ENCODE measurements around the gene VEZF1. TPM values are rescaled to one million over a fixed set of nuclear protein-coding genes. Genes with fewer than 3 reads are reported as not detected.
A peak's percentile ranks its signal among the peaks of the same experiment; 100 is the strongest.

Gene VEZF1
- total RNA-seq, 2 donors from 2014 or later = 65.9 to 77.1 TPM

DNA sequence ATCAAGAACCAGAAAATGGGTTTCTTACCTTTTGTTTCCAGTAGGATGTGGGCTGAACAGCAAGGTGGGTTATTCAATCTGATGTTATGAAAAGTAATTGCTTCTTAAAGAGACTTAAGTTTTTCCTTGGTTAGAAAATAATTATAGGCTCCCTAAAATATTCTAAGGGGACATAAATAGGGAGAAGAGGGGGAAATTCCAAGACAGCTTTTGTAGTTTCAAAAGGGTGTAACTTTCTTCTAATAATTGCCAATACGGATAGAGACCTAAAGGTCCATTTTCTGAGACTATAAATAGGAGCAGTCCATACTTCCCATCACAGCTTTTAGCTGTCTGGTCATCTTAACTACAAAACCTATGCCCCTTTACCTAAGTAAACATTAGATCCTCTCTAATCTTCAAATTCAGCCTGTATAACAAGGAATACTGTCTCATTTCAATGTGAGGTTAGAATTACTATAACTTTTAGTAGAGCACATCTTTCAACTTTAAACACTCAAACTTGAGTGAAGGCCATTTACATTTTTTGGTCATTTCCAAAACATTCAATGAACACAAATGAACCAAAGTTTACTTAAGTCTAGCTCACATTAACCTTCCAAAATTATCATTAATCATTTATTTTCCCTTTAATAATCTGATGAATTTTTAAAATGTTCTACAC is 13.5 kb upstream of the VEZF1 start:
- Histone ChIP-seq H3K4me3 (no peak overlapping the region), H3K27me3 (no peaks in the 10 kb centered on the region), H3K36me3 (peaks cover 61% of the 10 kb centered on the region), H3K9me3 (no peaks in the 10 kb centered on the region), H3K4me1 (peaks cover 0 to 36% of the 10 kb centered on the region in 2 donors), H3K27ac (no peak overlapping the region)
- DNase-seq (ENCODE audit: low spot score) = no peak
- TF ChIP-seq CTCF (IDR thresholded peaks at IDR 0.05) = no peak

DNA sequence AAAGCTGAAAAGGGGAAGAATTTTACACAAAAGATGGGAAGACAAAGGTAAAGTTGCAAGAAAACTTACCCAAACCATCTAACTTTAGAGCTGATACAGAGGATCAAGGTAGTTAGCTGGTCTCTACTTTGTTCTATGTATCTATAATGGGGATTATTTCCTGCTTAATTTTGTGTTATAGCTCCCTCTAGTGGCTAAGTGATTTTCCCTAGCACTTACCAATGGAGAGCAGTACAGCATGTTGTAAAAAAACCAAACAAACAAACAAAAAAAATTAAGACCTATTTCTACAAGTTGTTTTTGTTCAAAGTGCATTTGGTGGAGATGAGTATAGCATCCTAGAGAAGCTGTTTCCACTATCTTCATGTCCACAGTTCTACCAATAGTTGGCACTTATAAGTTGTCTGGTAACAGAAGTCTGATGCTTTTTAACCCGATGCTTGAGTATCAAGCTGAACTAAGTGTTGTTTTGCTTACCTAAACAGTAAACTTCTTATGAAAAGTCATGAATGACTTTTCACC is 11.5 kb upstream of the VEZF1 start:
- peaks cover 45% of the 10 kb centered on the region for H3K36me3 ChIP-seq
- H3K4me3 ChIP-seq = no peak overlapping the region
- peak overlapping the region in 1 of 2 donors; percentile 6 for H3K27ac ChIP-seq
- no peaks in the 10 kb centered on the region for H3K9me3 ChIP-seq
- no peaks in the 10 kb centered on the region for H3K27me3 ChIP-seq
- peaks cover 0 to 30% of the 10 kb centered on the region in 2 donors for H3K4me1 ChIP-seq
- peak; percentile 74 to 89 for TF ChIP-seq CTCF (IDR thresholded peaks at IDR 0.05)
- DNase-seq (ENCODE audit: low spot score) = no peak

DNA sequence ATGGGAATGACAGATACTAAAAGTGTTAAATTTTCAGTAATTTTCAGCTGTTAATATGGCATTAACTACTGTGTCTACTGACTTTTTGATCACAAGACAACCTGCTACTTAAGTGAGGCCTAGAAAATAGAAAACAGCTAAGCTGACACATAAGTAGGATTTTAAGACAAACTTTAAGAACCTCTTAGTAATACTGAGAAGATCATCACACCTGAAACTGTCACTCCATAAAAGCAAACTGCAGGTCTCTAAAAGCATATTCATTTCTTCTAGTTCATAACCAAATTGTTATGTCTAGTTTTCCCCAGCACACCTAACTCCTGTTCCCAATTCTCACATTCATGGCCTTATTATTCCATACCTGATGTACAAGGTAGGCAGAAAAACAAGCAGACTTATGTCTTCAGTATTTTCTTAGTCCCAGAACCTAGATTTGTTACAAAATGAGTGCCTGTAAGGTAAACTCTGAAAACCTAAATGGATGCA is 11.0 kb upstream of the VEZF1 start:
- no peak for DNase-seq (ENCODE audit: low spot score)
- peak overlapping the region in 1 of 2 donors; percentile 6 for H3K27ac ChIP-seq
- no peaks in the 10 kb centered on the region for H3K9me3 ChIP-seq
- no peak overlapping the region for H3K4me3 ChIP-seq
- TF ChIP-seq CTCF (IDR thresholded peaks at IDR 0.05) = no peak
- H3K27me3 ChIP-seq = no peaks in the 10 kb centered on the region
- peaks cover 0 to 27% of the 10 kb centered on the region in 2 donors for H3K4me1 ChIP-seq
- peaks cover 40% of the 10 kb centered on the region for H3K36me3 ChIP-seq

DNA sequence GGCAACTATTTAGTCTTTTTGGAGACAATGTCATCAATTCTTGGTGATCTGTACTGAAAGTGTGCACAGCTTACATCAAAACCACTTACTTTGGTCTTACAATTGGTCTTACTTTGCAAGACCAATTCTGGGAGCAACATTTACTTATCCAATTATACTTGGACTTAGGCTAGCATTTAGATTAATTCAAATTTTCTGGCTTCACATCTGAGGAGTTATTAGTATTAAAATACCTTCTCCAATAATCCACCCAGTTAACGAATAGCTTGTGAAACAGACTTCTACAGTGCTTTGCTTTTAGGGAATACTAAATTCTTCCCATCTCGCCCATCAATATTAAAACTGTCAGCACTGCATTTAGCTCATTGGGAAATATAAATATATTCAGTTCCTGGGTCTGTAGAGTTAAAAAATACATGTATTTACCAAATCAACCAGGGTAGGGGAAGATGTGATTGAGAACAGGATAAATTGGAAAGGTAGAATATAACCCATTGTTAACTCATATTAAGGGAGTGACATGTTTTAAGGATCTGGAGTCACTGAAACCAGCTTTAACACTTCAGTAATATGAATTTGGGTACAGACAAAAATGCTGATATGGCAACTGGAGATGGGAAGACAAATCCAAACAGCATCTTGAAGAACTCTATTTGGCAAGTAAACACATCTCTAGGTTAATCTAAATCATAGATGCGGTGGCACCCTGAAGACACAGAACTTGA is 9.2 kb upstream of the VEZF1 start:
- no peaks in the 10 kb centered on the region for H3K9me3 ChIP-seq
- no peaks in the 10 kb centered on the region for H3K27me3 ChIP-seq
- TF ChIP-seq CTCF (IDR thresholded peaks at IDR 0.05) = no peak
- H3K4me3 ChIP-seq = no peak overlapping the region
- no peak overlapping the region for H3K27ac ChIP-seq
- H3K4me1 ChIP-seq = peaks cover 0 to 20% of the 10 kb centered on the region in 2 donors
- H3K36me3 ChIP-seq = peaks cover 22% of the 10 kb centered on the region
- no peak for DNase-seq (ENCODE audit: low spot score)

- peaks cover 11% of the 10 kb centered on the region for H3K36me3 ChIP-seq
Measured at GRCh38 chr17:57995076-57995956, 7.3 kb upstream of the VEZF1 start.

More at GRCh38 chr17:57995076-57995956, 7.3 kb upstream of the VEZF1 start:
- H3K9me3 ChIP-seq = no peaks in the 10 kb centered on the region
- peak; percentile 56 to 81 for TF ChIP-seq CTCF (IDR thresholded peaks at IDR 0.05)
- peak overlapping the region; percentile 61 to 67 for H3K27ac ChIP-seq
- peak; percentile 79 for DNase-seq (ENCODE audit: low spot score)
- H3K27me3 ChIP-seq = no peaks in the 10 kb centered on the region
- H3K4me3 ChIP-seq = no peak overlapping the region
- peaks cover 0 to 20% of the 10 kb centered on the region in 2 donors for H3K4me1 ChIP-seq

All from right atrium auricular region (tissue), 2 donors.